Stimulated activated CD4-positive, alpha-beta T cell treated with anti-CD3 and anti-CD28 coated beads, Interleukin-1b, Interleukin-23, amount 100 ng/mL, for 24 hours (primary cell): ENCODE data around the gene SRRM4.

Source experiments
- DNase-seq, 4 experiments: peaks; one replicate each; pipeline ENCODE4 v3.0.0-alpha.2; 2020; ENCODE audit warnings: low read depth in 4 of 4, low spot score in 1 of 4

Gene SRRM4

DNA sequence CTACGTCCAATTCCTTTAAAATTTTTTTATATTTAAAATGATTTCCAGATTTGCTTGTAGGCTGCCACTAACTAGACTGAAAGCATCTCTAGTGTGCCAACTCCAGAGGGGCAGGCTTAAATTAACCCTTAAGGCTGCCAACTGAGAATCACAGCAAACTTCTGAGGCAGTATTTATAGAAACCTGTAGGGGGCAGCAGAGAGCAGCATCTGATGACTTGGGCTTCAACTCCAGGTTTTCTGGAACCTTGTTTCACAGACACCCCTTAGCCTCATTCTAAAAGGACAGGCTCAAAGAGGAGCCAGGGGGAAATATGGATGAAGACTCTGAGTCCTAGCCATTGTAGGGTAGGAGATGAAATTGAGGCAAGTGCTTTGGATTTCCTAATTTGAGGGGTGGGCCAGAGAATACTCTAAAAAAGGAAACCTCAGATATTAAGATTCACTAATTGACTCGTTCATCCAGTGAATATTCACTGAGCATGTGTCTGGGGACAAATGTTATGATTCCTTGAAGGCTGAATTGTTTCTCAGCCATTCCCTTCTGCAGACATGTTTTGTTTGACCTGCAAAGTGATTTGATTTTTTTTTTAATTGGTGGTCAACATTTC, 134.1 kb downstream of the SRRM4 start:
- peak in 1 of 4 experiments; percentile 6 for DNase-seq

DNA sequence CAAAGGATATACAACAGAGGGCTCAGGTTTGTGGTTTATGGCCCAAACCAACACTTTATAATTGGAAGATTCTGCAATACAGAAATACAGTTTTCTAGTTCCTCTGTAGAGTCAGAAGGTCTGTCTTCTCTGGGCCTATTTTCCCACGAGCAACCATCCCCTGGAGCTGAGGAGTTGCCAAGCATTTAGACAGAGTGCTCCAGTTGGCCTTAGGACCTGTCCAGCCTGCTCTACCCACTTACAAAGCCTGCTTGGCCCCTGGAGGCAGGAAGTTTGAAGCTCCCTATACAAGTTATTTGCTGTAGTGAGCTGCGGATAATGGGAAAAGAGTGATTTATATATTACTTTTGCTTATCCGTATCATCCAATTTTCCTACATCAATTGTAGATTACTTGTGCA, 136.6 kb downstream of the SRRM4 start:
- DNase-seq, result no peak

DNA sequence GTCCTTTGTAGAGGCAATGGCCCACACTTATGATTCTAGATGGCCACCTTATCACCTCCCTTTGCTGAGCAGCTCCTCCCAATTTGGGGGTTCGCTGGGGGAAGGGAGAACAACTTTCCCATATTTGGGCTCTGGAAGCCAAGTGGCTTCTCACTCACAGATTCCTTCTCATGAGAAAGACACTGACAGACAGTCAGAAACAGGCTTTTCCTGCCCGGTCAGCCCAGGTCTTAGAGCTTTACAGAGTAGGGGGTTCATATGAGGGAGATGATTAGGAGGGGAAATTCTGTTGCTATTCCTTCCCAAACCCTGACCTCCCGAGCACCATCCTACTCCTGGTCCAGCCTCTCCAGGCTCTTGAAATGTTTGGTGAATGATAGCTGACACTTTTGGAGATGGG, 137.3 kb downstream of the SRRM4 start:
- DNase-seq, result no peak

DNA sequence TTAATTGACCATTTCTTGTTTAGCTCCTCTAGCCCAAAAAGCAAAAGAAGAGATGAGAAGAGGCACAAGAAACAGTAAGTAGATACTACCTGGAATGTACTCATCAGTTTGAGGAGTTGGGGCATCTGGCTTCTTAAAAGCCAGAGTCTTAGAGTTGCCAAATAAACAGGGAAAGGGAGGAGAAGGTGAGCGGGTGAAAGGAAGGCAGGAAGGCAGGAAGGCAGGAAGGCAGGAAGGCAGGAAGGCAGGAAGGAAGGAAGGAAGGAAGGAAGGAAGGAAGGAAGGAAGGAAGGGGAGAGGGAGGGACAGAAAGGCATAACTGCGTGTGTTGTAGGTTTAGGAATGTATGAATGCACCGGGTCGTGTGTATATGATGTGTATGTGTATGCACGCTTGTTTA, 140.7 kb downstream of the SRRM4 start:
- no peak for DNase-seq

DNA sequence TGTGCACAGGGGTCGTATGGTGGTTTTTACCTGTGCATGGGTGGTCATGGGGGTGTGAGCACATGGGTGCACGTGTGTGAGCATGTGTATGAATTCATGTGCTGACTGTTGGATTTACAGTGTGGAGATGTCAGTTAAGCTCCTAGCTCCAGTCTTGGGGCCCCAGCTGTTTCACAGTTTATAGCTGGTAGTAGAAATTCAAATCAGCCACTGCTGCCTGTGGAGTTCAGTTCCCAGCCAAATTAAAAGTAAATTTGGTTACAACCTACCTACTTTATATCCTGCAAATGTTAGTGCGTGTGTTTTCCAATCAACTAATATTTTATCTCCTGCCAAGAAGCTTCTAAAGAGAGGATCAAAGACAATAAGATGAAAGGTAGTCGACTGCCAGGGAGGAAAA, 141.4 kb downstream of the SRRM4 start:
- DNase-seq, result no peak

DNA sequence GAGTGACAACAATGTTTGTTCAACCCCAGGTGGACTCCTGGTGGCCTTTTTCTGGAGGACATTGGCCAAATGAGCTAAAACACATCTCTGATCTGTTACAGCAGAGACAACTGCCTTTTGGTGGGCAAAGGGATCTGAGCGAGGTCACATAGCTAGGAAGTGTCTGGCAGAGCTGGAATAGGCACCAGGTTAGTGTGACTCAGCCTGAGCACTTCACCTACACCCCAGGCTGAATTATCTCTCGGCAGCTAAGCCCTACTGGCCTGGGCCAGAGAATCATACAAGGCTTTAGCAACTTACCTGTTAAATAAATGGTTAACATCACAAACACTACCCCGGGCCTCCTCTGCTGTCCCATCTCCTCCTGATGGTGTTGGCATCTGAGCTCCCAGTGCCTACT, 147.2 kb downstream of the SRRM4 start:
- no peak for DNase-seq

DNA sequence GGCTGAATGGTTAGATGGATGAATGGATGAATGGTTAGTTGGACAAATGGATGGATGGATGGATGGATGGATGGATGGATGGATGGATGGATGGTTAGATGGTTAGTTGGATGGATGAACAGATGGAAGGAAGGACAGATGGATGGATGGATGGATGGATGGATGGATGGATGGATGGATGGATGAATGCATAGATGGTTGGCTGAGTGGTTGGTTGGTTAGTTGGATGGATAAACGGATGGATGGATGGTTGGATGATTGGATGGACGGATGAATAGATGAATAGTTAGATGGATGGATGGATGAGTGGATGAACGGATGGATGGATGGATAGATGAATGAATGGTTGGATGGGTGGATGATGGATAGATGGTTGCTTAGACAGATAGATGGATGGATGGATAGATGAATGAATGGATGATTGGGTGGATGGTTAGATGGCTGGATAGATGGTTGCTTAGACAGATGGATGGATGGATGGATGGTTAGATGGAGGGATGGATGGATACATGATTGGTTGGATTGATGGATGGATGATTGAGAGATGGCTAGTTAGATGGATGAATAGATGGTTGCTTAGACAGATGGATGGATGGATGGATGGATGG, 148.6 kb downstream of the SRRM4 start:
- DNase-seq, result no peak

DNA sequence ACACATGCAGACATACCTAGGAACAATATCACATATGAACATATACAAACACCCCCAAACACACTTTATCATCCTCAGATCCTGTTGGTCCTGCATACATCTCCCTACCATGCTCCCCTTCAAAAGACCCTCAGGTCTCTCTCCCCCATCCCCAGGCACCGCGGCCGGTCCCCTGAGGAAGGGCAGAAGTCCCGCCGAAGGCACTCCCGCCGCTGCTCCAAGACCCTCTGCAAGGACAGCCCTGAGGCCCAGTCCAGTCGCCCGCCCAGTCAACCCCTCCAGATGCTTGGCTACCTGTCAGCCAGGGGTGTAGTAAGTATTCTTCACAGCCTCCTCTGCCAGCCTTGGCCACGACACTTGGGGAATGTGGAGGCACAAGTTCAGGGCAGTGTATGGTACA, 149.2 kb downstream of the SRRM4 start:
- no peak for DNase-seq

DNA sequence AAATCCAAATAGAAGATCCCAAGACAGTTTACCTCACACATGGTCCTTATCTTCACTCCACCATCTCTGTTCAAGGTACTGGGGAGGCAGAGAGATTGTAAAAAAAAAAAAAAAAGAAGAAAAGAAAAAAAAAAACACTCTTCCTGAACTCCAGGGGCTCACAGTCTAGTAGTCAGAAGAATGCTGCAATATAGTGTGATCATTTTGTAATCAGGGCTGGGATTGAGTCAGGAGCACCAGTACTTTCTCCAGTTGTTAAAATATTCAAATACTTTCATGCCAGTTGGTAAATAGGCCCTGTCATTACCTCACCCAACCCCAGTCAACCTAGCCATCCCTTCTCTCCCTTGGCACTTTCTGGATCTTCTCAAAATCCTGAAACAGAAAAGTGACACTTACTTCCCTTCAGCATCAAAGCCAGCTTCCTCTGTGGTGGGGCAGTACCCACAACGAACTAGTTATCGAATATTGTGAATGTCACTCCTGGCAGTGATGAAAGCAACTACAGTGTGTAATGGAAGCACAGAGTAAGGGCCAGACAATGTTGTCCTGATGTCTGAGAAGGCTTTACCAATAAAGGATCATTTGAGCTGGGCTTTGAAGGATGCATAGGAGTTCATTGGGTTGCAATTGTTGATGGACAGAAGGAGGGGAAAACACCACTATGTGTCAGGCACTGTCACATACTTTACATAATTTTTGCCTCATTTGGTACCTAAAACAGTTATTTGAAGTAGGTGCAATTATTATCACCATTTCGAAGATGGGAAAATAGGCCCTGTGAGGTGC, 153.1 kb downstream of the SRRM4 start:
- DNase-seq, result no peak

DNA sequence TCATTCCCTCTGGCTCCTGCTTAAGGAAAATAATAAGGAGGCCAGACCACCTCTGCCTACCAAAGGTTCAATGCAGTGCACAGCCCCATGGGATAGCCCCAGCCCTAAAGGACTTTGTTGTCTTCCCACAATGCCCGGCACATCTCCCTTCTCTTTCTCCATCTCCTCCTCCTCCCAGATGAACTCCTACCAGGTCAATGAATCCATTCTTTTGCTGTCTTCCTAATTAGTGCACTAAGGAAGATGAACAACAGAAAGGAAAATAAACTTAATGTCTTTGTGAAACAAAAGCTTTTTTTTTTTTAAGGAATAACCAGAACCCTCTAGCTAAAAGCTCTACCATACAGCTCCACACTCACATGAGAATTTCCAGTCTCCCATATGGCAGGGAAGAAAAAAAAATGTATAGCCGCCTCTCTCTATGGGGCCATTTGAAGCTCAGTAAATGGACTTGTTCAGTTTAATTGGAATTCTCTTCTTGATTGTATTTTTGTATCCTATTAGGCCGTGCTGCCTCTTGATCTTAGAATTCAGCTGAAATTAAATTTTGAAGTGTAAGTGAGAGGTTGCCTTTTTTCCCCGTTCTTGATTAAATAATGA, 155.6 kb downstream of the SRRM4 start:
- DNase-seq, result no peak

DNA sequence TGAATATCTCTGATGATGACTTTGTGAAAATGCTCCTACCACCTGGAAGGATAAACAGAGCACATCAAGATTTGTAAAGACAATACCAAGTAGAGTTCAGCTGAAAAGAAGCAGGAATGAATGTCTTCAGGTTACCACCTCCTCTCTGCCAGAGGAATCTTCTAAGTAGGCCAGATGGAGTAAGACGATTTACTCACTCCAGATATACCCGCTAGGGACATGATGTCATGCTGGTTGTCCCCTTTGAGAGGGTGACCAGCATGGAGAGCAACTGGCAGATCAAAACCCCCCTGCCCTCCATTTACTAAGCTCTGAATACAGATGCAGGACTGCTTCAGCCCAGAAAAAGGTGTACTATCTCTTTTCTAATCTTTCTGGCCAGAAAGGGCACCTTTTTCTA, 158.1 kb downstream of the SRRM4 start:
- no peak for DNase-seq

DNA sequence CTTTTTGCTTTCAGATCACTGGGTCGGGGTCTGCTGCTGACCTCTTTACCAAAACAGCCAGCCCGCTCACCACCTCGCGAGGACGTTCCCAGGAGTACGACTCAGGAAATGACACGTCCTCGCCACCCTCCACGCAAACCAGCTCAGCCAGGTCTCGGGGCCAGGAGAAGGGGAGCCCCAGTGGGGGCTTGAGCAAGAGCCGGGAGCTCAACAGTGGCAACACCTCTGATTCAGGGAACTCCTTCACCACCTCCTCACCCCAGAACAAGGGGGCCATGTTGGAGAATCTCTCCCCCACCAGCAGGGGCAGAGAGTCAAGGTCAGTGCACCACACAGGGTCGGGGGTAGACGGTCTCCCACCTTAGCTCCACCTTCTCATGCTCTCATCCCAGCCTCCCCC, 164.0 kb downstream of the SRRM4 start:
- no peak for DNase-seq

DNA sequence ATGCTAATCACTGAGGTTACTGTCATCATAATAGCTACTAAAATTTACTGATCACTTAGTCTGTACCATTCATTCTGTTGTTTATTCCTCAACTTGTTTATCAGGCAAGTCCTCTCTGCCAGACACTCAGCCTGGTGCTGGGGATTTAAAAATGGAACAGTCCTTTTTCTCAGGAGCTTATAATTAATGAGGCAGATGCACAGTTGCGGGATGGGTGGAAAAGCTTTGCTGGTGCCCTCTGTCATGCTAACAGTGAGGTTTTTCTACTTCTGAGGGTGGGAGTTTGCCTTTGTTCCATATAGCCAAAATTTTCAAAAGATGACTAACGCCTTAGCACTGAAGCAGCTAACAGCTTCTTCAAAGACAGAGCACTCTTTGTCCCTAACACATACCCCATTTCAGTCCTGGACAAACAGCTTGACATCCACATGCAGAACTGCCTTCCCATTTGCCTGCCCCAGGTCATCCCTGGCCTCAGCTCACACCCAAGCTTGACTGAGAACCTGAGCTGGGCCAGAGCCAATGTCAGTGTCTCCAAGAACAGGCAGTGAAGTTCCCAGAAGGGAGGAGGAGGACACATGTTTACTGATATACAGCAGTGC, 166.6 kb downstream of the SRRM4 start:
- DNase-seq, result no peak

DNA sequence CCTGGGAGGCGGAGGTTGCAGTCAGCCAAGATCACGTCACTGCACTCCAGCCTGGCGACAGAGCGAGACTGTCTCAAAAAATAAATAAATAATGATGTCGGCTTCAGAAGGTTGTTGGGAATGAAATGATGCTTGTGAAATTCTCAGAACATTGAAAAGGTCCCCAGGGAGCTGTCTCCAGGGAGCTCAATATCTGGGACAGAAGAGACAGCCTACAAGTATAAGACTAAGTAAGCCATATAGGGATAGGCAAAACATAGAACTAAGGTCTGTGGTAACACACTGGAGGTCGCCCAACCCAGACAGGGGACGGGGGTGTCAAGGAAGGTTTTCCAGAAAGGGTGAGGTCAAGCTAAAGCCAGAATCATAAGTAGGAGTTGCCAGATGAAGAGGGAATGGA, 167.9 kb downstream of the SRRM4 start:
- no peak for DNase-seq

DNA sequence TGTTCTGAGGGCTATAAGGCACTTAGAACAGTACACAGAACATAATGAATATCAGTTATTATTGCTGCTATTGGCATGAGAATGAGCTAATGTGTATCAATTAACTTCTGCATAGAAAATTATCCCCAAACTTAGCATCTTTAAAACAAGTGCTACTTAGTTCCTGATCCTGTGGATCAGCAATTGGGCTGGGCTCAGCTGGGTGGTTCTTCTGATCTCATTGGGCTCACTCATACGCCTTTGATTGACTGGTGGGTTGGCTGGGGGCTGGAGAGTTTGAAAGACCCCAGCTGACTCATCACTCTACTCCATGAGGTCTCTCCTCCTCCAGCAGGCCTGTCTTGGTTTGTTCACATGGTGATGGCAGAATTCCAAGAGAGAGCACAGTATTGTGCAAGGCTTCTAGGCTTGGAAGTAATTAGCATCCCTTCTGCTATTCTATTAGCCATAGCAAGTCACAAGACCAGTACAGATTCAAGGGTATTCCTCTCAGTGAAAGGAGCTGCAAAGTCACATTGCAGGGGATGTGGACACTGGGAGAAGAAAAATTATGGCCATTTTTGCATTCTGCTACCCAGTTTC, 170.2 kb downstream of the SRRM4 start:
- DNase-seq, result no peak

DNA sequence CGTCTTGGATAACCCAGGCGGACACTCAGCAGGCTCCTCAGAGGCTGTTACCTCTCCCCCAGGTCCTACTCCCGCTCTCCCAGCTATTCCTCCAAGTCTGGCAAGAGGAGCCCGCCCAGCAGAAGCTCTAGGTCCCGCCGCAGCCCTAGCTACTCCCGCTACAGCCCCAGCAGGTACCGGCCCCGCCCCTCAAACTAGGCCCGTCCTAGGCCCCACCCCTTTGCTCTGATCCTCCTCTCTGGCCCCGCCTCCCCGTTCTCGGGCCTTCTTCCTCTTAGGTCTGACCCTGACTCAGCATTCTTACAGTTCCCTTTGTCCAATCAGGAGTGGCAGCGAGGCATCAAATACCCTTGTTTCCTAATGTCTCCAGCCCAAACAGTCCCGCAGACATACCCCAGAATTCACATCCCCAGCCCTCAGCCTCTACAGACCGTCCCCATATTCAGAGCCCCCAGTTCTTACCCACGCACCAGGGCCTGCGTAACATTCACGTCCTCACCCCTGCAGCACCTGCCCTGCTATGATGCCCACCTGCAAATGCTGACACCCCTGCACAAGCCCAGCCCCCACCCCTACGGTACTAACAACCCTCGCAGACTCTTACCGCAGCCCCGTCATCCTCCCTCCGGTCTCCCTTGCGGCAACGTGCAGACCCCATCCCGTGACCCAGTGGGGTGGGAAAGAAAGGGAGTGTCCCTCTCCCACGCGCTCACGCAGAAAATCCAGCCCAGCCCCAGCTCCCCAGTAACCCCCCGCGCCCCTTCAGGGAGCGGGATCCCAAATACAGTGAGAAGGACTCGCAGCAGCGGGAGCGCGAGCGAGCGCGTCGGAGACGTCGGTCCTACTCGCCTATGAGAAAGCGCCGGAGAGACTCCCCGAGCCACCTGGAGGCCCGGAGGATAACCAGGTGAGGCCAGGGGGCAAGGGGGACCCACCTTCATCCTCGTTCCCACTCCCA, 172.4 kb downstream of the SRRM4 start:
- DNase-seq, result no peak

DNA sequence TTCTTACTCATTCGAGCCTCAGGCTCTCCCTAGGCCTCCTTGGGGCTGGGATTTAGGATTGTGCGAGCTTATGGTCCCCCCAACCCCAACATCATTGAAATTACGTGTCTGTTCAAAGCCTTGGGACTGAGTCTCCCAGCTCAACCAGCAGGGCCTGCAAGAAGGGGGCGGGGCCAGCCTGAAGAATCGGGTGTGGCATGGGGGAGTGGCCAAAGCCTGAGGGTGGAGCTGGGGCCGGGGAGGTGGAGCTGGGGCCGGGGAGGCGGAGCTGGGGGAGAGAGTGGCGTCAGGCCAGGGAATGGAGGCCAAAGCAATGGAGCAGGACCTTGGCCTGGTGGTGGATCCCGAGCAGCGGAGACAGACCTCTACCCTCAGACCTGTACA, 173.1 kb downstream of the SRRM4 start:
- no peak for DNase-seq

DNA sequence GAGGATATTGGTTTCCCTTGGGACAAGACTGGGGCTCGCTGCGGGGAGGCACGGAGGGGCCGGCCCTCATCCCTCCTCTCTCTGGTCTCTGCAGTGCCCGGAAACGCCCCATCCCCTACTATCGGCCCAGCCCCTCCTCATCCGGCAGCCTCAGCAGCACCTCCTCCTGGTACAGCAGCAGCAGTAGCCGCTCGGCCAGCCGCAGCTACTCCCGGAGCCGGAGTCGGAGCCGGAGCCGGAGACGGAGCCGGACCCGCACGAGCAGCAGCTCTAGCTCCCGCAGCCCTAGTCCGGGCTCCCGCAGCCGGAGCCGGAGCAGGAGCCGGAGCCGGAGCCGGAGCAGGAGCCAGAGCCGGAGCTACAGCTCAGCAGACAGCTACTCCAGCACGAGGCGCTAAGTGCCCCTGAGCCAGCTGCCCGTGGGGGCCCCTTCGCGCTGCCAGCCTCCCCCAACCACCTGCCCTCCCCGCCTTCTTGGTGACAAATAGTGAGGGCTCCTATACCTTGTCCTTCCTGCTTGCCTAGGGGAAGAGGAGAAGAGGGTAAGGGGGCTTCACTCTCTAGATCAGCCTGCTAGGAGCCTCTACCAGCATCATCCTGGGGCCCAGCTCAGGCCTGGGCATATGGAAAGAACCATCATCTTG, 175.2 kb downstream of the SRRM4 start:
- no peak for DNase-seq

DNA sequence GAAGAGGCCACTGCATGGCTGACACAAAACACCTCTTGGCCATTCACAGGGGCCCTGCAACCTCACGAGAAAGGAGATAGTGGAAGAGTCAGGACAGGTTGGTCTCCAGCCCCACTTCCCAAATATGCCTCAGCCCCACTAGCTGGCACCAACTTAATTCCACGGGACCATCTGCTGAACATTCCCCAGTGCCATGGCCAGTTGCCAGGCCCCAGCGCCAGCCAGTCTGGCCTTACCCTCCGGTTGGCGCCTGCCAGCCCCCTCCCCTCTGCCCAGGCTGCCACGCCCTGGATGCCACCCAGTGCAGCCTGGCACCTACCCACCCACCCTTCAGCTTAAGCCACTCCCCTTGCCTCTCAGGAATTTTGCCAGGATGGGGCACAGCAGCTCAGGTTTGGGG, 176.2 kb downstream of the SRRM4 start:
- DNase-seq, result no peak

DNA sequence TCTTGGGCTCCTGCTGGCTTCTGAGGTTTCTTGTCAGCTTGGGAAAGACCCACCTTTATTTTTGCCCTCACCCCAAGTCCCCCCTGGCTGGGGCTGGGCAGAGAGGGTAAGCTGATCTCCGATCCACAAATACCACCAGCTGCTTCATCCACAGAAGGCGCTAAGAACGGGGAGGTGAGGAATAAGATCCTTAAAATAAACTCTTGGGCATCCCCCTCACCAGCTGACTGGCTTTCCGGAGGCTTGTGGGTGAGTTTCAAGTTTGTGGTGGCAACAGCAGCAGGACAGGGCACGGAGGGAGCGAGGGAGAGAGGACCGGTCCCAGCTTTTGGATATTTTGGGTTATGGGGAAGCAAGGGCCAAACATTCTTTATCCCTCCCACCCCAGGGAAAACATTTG, 176.6 kb downstream of the SRRM4 start:
- no peak for DNase-seq
